Measurements from ENCODE around the gene PRSS37. TPM values are rescaled to one million over a fixed set of nuclear protein-coding genes. Genes with fewer than 3 reads are reported as not detected.
"Not testable (repeated sequence)": the region's sequence is repeated elsewhere in the genome, so short reads cannot be mapped to it uniquely, and the experiment has no call there.

PRSS37 gene
- total RNA-seq, 1 donor from 2014 or later, result not detected

DNA sequence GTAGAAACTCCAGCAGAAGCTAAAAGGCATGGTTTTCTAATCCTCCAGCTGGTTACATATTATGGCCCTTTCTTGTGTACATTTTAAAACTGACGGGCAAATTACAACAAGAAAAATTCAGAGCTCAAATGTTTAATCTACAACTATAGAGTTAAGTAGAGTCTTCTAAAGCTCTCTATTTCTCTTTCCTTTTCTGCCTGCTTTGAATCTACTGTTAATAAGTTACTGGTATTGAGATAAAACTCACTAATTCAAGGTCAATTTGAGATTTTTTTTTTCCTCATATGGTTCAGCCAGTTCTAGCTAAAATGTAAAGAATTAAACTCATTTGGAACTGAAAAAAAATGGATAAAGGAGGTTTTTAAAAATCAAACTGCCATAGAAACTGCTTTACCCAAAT is 1.6 kb upstream of the PRSS37 start:
- no peaks in the 10 kb centered on the region for H3K9me3 Mint-ChIP-seq (ENCODE audit: unreplicated experiment)
- no peaks in the 10 kb centered on the region for H3K36me3 Mint-ChIP-seq (ENCODE audit: low read depth, unreplicated experiment)

DNA sequence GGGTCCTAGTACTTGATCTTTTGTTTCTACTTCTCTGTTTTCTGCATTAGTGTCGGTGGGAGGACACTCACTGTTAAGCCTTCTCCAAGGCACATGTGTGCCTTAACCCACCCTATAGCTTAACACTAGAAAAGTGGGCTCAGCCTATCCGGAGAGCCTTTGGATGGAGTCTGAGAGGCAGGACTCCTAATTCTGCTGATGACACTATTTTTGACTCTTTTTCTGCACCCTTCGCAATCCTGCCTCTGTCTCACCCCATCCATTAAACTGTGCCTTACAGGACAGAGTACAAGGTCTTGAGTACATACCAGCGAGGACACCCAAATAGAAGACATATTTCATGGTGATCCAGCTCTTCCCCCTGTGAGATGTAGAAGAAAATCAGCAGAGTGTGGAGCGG is 577 bp downstream of the PRSS37 start:
- DNase-seq (ENCODE audit: low spot score), result no peak
- Mint-ChIP-seq H3K27me3 (ENCODE audit: unreplicated experiment) (no peaks in the 10 kb centered on the region), H3K4me3 (ENCODE audit: unreplicated experiment) (no peak overlapping the region), H3K4me1 (ENCODE audit: unreplicated experiment) (no peaks in the 10 kb centered on the region), H3K36me3 (ENCODE audit: low read depth, unreplicated experiment) (no peaks in the 10 kb centered on the region), H3K27ac (ENCODE audit: unreplicated experiment) (no peak overlapping the region), H3K9me3 (ENCODE audit: unreplicated experiment) (no peaks in the 10 kb centered on the region)
- TF ChIP-seq, protein P1, sequence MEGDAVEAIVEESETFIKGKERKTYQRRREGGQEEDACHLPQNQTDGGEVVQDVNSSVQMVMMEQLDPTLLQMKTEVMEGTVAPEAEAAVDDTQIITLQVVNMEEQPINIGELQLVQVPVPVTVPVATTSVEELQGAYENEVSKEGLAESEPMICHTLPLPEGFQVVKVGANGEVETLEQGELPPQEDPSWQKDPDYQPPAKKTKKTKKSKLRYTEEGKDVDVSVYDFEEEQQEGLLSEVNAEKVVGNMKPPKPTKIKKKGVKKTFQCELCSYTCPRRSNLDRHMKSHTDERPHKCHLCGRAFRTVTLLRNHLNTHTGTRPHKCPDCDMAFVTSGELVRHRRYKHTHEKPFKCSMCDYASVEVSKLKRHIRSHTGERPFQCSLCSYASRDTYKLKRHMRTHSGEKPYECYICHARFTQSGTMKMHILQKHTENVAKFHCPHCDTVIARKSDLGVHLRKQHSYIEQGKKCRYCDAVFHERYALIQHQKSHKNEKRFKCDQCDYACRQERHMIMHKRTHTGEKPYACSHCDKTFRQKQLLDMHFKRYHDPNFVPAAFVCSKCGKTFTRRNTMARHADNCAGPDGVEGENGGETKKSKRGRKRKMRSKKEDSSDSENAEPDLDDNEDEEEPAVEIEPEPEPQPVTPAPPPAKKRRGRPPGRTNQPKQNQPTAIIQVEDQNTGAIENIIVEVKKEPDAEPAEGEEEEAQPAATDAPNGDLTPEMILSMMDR (IDR thresholded peaks at IDR 0.05; ENCODE audit: unreplicated experiment), result no peak

More for the DNA sequence above, 1.6 kb upstream of the PRSS37 start:
- Mint-ChIP-seq H3K27ac (ENCODE audit: unreplicated experiment) (no peak overlapping the region), H3K27me3 (ENCODE audit: unreplicated experiment) (no peaks in the 10 kb centered on the region), H3K4me1 (ENCODE audit: unreplicated experiment) (no peaks in the 10 kb centered on the region), H3K4me3 (ENCODE audit: unreplicated experiment) (no peak overlapping the region)
- no peak for DNase-seq (ENCODE audit: low spot score)
- TF ChIP-seq, protein P1 (IDR thresholded peaks at IDR 0.05; ENCODE audit: unreplicated experiment), result no peak

DNA sequence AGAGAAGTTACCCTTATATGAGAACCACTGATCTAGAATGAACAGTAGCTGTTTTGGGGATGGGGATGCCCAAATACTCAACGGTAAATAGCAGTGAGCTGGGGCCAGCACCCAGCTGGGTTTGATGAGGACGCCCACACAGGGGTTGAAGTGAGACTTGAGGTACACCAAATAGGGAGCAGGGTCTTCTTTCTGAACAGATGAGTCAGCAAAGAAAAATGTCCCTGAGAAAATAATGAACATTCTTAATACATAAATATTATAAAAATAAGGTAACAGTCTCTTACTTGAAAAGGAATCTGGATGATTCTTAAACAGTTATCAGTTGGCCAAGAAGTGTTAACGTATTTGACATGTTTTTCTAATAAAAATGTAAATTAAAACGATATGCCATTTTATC is 2.0 kb downstream of the PRSS37 start:
- Mint-ChIP-seq H3K27ac (ENCODE audit: unreplicated experiment) (no peak overlapping the region), H3K27me3 (ENCODE audit: unreplicated experiment) (no peaks in the 10 kb centered on the region), H3K36me3 (ENCODE audit: low read depth, unreplicated experiment) (no peaks in the 10 kb centered on the region), H3K9me3 (ENCODE audit: unreplicated experiment) (no peaks in the 10 kb centered on the region), H3K4me3 (ENCODE audit: unreplicated experiment) (no peak overlapping the region), H3K4me1 (ENCODE audit: unreplicated experiment) (no peaks in the 10 kb centered on the region)
- DNase-seq (ENCODE audit: low spot score), result no peak
- TF ChIP-seq, protein P1 (IDR thresholded peaks at IDR 0.05; ENCODE audit: unreplicated experiment), result no peak

DNA sequence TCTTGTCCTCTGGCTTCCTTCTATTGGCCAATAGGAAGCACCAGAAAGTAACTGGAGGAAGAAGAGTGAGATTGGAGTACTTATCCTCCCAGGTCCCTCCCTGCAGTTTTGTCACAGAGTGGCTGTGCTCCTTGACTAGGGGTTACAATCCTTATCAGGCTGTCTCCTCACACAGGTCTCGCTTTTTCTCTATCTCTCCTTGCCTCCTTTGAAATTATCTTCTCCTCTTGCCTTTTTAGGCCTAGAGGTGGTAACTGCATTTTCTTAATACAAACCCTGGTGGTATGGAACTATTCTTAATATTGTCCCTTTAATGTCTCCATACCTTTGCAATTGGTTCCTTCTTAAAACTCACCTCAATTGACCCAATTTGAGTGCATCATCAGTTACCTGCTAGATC is 2.7 kb downstream of the PRSS37 start:
- no peak for DNase-seq (ENCODE audit: low spot score)
- Mint-ChIP-seq H3K27ac (ENCODE audit: unreplicated experiment) (no peak overlapping the region), H3K4me3 (ENCODE audit: unreplicated experiment) (no peak overlapping the region), H3K4me1 (ENCODE audit: unreplicated experiment) (no peaks in the 10 kb centered on the region), H3K36me3 (ENCODE audit: low read depth, unreplicated experiment) (no peaks in the 10 kb centered on the region), H3K27me3 (ENCODE audit: unreplicated experiment) (no peaks in the 10 kb centered on the region), H3K9me3 (ENCODE audit: unreplicated experiment) (no peaks in the 10 kb centered on the region)
- TF ChIP-seq, protein P1 (IDR thresholded peaks at IDR 0.05; ENCODE audit: unreplicated experiment), result no peak

DNA sequence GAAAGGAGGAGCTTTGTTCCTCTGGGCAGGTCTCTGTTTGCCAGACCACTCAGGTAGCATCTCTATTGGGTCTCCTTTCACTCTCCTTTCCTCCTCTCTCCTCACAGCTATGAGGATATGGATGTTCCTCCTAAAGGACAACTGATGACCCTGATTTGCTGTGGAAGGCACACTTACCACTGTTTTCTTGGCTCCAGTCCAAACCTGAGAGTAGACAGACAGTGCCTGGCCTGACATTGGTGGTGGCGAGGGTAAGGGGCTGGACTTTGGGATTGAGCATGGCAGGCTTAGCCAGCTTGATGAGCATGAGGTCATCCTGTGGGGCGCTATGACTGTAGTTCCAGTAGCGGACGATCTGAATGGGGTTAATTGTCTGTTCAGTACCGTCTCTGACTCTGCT is 3.6 kb downstream of the PRSS37 start:
- TF ChIP-seq, protein P1 (IDR thresholded peaks at IDR 0.05; ENCODE audit: unreplicated experiment), result no peak
- no peaks in the 10 kb centered on the region for H3K9me3 Mint-ChIP-seq (ENCODE audit: unreplicated experiment)
- H3K27ac Mint-ChIP-seq (ENCODE audit: unreplicated experiment), result no peak overlapping the region

DNA sequence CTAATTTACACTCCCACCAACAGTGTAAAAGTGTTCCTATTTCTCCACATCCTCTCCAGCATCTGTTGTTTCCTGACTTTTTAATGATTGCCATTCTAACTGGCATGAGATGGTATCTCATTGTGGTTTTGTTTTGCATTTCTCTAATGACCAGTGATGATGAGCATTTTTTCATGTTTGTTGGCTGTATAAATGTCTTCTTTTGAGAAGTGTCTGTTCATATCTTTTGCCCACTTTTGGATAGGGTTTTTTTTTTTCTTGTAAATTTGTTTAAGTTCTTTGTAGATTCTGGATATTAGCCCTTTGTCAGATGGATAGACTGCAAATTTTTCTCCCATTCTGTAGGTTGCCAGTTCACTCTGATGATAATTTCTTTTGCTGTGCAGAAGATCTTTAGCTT is 18.9 kb downstream of the PRSS37 start:
- H3K27me3 Mint-ChIP-seq (ENCODE audit: unreplicated experiment); H3K36me3 Mint-ChIP-seq (ENCODE audit: low read depth, unreplicated experiment); H3K4me1 Mint-ChIP-seq (ENCODE audit: unreplicated experiment); H3K4me3 Mint-ChIP-seq (ENCODE audit: unreplicated experiment); H3K27ac Mint-ChIP-seq (ENCODE audit: unreplicated experiment); DNase-seq (ENCODE audit: low spot score); H3K9me3 Mint-ChIP-seq (ENCODE audit: unreplicated experiment): not testable (repeated sequence)

More for the DNA sequence above, 3.6 kb downstream of the PRSS37 start:
- DNase-seq (ENCODE audit: low spot score), result no peak
- no peak overlapping the region for H3K4me3 Mint-ChIP-seq (ENCODE audit: unreplicated experiment)
- H3K4me1 Mint-ChIP-seq (ENCODE audit: unreplicated experiment), result no peaks in the 10 kb centered on the region
- H3K27me3 Mint-ChIP-seq (ENCODE audit: unreplicated experiment), result no peaks in the 10 kb centered on the region
- H3K36me3 Mint-ChIP-seq (ENCODE audit: low read depth, unreplicated experiment), result no peaks in the 10 kb centered on the region
